ENCODE results near the gene TTLL11. TPM values are rescaled to one million over a fixed set of nuclear protein-coding genes. Genes with fewer than 3 reads are reported as not detected.

The TTLL11 gene
- polyA plus RNA-seq, 1 donor from 2014 or later, result 8.0 TPM

DNA sequence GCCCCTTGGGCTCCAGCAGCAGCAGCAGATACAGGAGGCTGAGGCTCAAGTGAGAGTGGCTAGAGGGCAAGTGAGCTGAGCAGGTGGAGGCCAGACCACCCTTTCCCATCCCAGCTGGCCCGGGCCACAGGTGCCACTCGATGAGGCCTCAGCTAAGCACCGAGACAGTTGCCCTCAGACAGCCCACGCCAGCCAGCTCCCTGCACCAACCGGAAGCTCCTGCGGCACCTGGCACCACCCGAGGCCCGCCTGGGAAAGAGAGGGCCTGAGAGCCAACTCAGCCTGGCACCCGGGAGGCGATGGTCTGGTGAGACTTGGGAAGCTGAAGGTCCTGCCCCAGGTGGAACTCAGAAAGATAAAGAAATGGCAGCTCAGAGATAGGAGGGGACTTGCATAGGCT, 28.3 kb upstream of the TTLL11 start:
- Histone ChIP-seq H2AFZ (ENCODE audit: low read depth, low read length) (no peak overlapping the region), H3K4me3 (ENCODE audit: low read length) (no peak overlapping the region), H3K27ac (ENCODE audit: low read length) (no peak overlapping the region), H3K9me3 (ENCODE audit: low read length) (no peaks in the 10 kb centered on the region), H3K79me2 (replicated peaks; ENCODE audit: insufficient read depth, low read length) (no peaks in the 10 kb centered on the region), H3K4me2 (ENCODE audit: low read length) (no peak overlapping the region), H3F3A (ENCODE audit: insufficient read depth, low read length, poor library complexity, severe bottlenecking) (no peaks in the 10 kb centered on the region), H3K36me3 (ENCODE audit: insufficient read depth, low read length) (no peaks in the 10 kb centered on the region), H3K27me3 (ENCODE audit: insufficient read depth, low read depth, low read length) (peaks cover 23% of the 10 kb centered on the region), H3K9ac (ENCODE audit: low read length) (no peak overlapping the region), H4K20me1 (ENCODE audit: insufficient read depth) (no peaks in the 10 kb centered on the region), H3K9me2 (ENCODE audit: insufficient read depth, low read length) (no peaks in the 10 kb centered on the region)
- TF ChIP-seq EP300 (conservative IDR thresholded peaks at IDR 0.05; ENCODE audit: poor library complexity, severe bottlenecking), result no peak
- TF ChIP-seq TAF1 (IDR thresholded peaks at IDR 0.05; ENCODE audit: low read depth), result no peak

GRCh38 chr9:122120316-122121071, 27.4 kb upstream of the TTLL11 start:
- TF ChIP-seq, protein P1, sequence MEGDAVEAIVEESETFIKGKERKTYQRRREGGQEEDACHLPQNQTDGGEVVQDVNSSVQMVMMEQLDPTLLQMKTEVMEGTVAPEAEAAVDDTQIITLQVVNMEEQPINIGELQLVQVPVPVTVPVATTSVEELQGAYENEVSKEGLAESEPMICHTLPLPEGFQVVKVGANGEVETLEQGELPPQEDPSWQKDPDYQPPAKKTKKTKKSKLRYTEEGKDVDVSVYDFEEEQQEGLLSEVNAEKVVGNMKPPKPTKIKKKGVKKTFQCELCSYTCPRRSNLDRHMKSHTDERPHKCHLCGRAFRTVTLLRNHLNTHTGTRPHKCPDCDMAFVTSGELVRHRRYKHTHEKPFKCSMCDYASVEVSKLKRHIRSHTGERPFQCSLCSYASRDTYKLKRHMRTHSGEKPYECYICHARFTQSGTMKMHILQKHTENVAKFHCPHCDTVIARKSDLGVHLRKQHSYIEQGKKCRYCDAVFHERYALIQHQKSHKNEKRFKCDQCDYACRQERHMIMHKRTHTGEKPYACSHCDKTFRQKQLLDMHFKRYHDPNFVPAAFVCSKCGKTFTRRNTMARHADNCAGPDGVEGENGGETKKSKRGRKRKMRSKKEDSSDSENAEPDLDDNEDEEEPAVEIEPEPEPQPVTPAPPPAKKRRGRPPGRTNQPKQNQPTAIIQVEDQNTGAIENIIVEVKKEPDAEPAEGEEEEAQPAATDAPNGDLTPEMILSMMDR (IDR thresholded peaks at IDR 0.05; ENCODE audit: poor library complexity, severe bottlenecking), result no peak
- no peak for TF ChIP-seq TAF1 (IDR thresholded peaks at IDR 0.05; ENCODE audit: low read depth)
- Histone ChIP-seq H3K27me3 (ENCODE audit: insufficient read depth, low read depth, low read length) (peaks cover 14% of the 10 kb centered on the region), H3K79me2 (replicated peaks; ENCODE audit: insufficient read depth, low read length) (no peaks in the 10 kb centered on the region), H3K36me3 (ENCODE audit: insufficient read depth, low read length) (no peaks in the 10 kb centered on the region), H3K9me2 (ENCODE audit: insufficient read depth, low read length) (no peaks in the 10 kb centered on the region), H3F3A (ENCODE audit: insufficient read depth, low read length, poor library complexity, severe bottlenecking) (no peaks in the 10 kb centered on the region), H4K20me1 (ENCODE audit: insufficient read depth) (no peaks in the 10 kb centered on the region), H3K9me3 (ENCODE audit: low read length) (no peaks in the 10 kb centered on the region), H3K27ac (ENCODE audit: low read length) (no peak overlapping the region), H3K9ac (ENCODE audit: low read length) (no peak overlapping the region), H2AFZ (ENCODE audit: low read depth, low read length) (no peak overlapping the region), H3K4me3 (ENCODE audit: low read length) (no peak overlapping the region), H3K4me2 (ENCODE audit: low read length) (no peak overlapping the region)

DNA sequence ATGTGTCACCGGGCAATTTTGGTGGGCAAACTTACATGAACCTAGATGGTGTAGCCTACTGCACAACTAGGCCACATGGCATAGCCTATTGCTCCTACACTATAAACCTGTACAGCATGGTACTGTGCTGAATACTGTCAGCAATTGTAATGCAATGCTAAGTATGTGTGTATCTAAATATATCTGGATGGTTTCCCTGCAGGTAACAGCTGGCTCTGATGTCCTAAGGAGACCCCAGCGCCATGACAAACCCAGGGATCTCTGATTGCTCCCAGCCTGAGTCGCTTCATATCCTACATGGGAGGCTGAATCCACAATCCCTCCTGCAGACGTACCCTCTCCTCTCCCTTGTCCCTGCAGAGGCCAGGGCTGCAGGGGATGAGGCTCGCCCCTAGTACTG, 26.6 kb upstream of the TTLL11 start:
- no peak overlapping the region for H3K4me3 ChIP-seq (ENCODE audit: low read length)
- no peak for TF ChIP-seq EP300 (conservative IDR thresholded peaks at IDR 0.05; ENCODE audit: poor library complexity, severe bottlenecking)
- TF ChIP-seq SMC3 (conservative IDR thresholded peaks at IDR 0.05; ENCODE audit: poor library complexity), result no peak
- no peak for TF ChIP-seq POLR2AphosphoS5 (IDR thresholded peaks at IDR 0.05)
- TF ChIP-seq RAD21 (conservative IDR thresholded peaks at IDR 0.05), result no peak
- TF ChIP-seq TAF1 (IDR thresholded peaks at IDR 0.05; ENCODE audit: low read depth), result no peak
- TF ChIP-seq, protein P1 (IDR thresholded peaks at IDR 0.05; ENCODE audit: poor library complexity, severe bottlenecking), result no peak
- no peak for TF ChIP-seq EZH2 (IDR thresholded peaks at IDR 0.05; ENCODE audit: borderline replicate concordance, insufficient read depth, low read length, poor library complexity, severe bottlenecking)
- TF ChIP-seq MXI1 (conservative IDR thresholded peaks at IDR 0.05; ENCODE audit: poor library complexity, severe bottlenecking), result no peak
- TF ChIP-seq REST (IDR thresholded peaks at IDR 0.05; ENCODE audit: borderline replicate concordance), result no peak
- H3K9me2 ChIP-seq (ENCODE audit: insufficient read depth, low read length), result no peaks in the 10 kb centered on the region
- no peaks in the 10 kb centered on the region for H3K79me2 ChIP-seq (replicated peaks; ENCODE audit: insufficient read depth, low read length)
- peaks cover 8% of the 10 kb centered on the region for H3K27me3 ChIP-seq (ENCODE audit: insufficient read depth, low read depth, low read length)
- H3K9me3 ChIP-seq (ENCODE audit: low read length), result no peaks in the 10 kb centered on the region
- H3F3A ChIP-seq (ENCODE audit: insufficient read depth, low read length, poor library complexity, severe bottlenecking), result no peaks in the 10 kb centered on the region
- H3K9ac ChIP-seq (ENCODE audit: low read length), result no peak overlapping the region
- no peaks in the 10 kb centered on the region for H4K20me1 ChIP-seq (ENCODE audit: insufficient read depth)
- no peaks in the 10 kb centered on the region for H3K36me3 ChIP-seq (ENCODE audit: insufficient read depth, low read length)
- no peak overlapping the region for H2AFZ ChIP-seq (ENCODE audit: low read depth, low read length)
- H3K4me2 ChIP-seq (ENCODE audit: low read length), result no peak overlapping the region
- H3K27ac ChIP-seq (ENCODE audit: low read length), result no peak overlapping the region
